GM19452 (cell line): ENCODE measurements around the gene PRADC1.
A peak's percentile ranks its signal among the peaks of the same experiment; 100 is the strongest.

ENCODE experiments used
- ATAC-seq: cut with Tn5 transposase; IDR thresholded peaks from one replicate; pipeline ENCODE4 v1.9.1; 2021; ENCODE audit not compliant: unreplicated experiment

Gene PRADC1

DNA sequence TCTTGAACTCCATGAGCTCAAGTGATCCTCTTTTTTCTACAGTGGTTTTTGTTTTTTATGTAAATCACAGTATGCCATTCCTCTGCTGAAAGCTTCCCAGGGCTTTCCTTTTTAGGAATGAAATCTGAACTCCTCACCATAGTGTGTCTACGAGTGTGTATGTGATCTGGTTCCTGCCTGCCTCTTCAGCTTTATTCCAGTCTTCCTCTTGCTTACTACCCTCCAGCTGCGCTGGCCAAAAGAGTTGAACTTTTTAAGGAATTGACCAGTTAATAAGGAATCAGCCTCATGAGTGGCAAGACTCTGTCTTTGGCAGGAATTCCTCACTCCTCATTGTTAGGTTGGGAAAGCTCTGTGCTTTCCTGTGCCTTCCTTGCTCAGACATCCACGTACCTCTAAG lies 5.1 kb upstream of the PRADC1 start:
- no peak for ATAC-seq

DNA sequence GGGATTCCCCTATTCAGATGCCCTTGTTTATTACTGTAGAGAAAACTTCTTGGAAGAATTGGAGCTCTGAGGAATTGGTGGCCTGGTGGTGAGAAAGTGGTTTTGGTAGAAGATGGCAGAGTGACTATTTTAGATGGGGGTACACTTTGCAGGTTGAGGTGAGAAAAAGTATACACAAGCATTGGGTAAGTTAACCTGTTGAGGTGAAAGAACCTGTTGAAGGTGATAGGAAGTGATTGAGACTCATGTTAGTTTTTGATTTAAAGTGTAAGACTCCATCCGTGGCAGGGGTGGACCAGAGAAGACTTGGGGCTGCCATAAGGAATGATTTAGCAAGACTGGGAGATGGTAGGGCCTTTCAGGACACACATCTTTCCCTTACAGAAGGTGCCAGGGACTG lies 4.1 kb upstream of the PRADC1 start:
- ATAC-seq, result no peak

DNA sequence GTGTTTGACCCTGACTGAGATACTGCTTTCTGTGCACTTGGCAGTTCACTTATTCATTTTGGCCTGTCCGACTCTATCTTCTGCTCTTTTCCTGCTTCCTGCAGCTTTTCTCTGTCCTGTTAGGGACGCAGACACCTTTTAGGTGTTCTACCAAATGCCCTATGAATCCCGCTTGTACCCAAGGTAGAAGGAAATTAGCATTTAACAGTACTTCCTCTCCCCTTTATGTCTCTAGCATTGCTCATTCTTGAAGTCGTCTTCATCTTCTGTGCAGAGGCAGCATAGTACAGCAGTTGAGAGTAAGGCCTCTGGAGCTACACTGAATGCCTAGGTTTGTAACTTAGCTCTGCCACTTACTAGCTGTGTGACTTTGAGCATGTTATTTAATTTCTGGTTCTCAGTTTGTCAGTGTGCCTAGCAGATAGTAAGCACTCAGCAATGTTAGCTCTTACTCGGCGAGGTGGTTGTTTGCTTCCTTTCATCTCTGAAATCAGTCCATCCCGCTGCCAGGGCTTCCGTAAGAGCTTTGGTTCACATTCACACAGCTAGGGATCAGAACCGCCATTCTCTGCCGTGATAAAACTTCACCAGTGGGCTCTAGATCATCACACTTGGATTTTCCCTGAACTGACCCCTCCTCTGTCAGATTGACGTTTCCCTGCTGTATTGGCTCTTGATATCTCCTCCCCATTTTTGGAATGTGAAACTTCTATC lies 2.4 kb upstream of the PRADC1 start:
- no peak for ATAC-seq

- peak; percentile 55 for ATAC-seq
Measured at GRCh38 chr2:73233932-73234832, 1.1 kb upstream of the PRADC1 start, which contains the start of gene CCT7. Gene CCT7 (plus strand): TSS chr2:73234308. CDS start chr2:73234379, 71 bp downstream.

GRCh38 chr2:73232403-73233153 lies 461 bp downstream of the PRADC1 start:
- peak; percentile 5 for ATAC-seq

DNA sequence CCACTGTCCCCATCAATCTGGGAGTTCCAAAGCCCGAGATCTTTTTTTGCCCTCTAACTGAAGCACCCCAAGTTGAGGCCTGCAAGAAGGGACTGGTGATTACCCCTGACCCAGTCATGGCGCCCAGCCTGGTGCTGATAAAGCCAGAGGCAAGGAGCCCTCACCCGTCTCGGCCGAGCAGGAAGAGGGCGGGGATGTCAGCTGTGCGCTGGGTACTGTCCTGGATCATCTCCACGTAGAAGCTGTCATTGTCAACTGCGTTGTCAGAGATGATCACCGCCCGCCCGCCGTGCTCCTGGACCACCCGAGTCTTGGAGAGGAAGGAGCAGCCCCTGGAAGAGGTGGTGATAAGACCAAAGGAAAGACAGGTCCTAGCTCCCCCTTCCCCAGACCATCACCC lies 4.4 kb downstream of the PRADC1 start:
- no peak for ATAC-seq

DNA sequence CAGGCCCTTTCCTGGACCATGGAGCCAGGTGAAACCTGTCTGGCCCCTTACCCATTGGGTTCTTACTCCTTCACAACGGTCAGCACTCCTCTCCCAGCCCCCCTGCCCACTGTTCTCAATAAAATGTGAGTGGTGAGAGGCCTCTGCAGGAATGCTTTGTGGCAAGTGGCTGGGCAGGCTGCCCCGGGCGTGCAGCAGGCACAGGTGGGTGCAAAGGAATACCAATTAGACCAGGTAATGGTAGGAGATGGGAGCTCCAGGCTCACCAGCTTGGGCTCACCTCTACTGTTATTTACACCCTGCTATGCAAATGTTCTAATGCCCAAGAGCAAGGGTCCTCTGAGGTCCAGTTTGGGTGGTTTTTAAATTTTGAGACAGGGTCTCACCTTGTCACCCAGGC lies 6.0 kb downstream of the PRADC1 start:
- no peak for ATAC-seq

GRCh38 chr2:73225513-73226360 lies 7.3 kb downstream of the PRADC1 start:
- no peak for ATAC-seq

DNA sequence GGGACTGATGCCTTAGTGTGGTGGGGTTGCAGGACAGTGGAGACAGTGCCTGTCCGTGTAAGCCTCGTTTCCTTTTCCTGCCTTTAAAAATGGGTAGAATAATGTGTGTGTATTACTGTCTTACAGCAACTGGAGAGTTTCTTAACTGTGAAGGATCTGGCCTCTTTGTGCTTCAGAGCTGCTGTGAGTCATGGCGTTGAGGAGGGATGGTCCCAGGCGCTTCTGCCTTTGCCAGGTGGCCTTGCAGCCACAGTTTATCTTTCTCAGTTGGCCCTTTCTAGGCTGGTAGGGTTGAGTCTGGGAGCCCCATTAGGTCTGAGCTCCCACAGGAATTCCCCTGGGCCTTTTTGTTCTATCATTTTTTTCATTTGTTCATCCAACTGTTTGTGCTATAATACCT lies 9.2 kb downstream of the PRADC1 start:
- ATAC-seq, result no peak

- ATAC-seq, result no peak
Measured at GRCh38 chr2:73218298-73218697, 14.7 kb downstream of the PRADC1 start.

DNA sequence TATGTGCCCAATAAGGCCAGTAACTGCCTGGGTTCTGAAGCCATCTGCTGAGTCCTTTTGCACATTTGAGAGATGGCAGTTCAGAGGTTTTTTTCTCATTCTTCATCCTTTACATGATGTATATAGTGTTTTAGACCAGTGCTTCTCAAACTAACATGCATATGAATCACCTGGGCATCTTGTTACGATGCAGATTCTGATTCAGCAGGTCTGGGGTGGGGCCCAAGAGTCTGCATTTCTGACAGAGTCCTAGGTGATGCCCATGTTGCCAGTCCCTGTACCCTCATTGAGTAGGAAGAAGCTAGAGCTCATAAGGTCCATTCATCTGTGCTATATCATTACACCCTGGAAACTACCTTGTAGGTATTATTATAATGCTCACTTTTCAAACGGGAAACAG lies 15.2 kb downstream of the PRADC1 start:
- no peak for ATAC-seq

DNA sequence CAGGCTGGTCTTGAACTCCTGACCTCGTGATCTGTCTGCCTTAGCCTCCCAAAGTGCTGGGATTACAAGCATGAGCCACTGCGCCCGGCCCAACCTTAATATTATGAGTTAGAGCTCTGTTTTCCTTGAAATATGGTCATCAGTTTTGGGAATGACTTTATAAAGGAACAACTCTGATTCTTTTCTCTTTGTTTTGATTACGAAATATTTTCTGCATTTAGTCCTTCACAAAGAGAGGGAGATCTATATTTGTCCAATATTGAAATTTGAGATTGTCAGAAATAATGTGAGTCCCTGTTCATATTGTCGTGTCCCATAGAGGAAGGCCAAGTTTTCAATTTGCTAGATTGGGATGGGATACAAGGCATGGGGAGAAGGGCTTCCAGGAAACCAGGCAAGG lies 15.9 kb downstream of the PRADC1 start:
- ATAC-seq, result no peak

GRCh38 chr2:73215254-73215653 lies 17.8 kb downstream of the PRADC1 start:
- ATAC-seq, result no peak

GRCh38 chr2:73214120-73215035 lies 18.7 kb downstream of the PRADC1 start, which contains the start of gene SMYD5:
Gene SMYD5 (plus strand): TSS chr2:73214245. CDS start chr2:73214267, 22 bp downstream.
- peak; percentile 93 for ATAC-seq

DNA sequence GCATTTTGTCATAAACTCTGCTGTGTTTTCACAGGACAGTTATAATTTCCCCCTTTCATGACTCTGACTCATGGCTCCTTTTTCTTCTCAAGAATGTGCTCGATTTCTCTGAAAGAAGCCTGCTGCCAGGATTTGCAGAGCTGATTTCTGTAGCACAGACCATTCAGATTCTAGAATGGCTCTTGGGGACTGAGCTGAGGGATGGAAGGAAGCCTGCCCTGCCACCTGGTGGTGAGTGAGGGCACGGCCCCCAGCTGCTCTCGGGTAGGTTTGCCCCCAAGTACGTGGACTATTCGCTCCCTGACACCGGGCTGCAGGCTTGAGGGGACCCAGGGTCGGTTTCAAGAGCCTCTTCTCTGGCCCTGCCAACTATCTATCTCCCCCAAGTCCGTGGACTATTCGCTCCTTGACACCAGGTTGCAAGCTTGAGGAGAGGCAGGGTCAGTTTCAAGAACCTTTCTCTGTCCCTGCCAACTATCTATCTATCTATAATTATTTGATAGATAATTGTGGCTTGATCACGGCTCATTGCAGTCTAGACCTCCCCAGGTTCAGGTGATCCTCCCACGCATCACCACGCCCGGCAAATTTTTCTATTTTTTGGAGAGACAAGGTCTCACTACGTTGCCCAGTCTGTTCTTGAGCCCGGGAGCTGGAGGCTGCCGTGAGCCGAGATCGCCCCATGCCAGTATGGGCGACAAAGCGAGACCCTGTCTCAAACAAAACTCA lies 20.4 kb downstream of the PRADC1 start:
- ATAC-seq, result peak; percentile 60

- no peak for ATAC-seq
Measured at GRCh38 chr2:73212098-73212447, 21.0 kb downstream of the PRADC1 start.

DNA sequence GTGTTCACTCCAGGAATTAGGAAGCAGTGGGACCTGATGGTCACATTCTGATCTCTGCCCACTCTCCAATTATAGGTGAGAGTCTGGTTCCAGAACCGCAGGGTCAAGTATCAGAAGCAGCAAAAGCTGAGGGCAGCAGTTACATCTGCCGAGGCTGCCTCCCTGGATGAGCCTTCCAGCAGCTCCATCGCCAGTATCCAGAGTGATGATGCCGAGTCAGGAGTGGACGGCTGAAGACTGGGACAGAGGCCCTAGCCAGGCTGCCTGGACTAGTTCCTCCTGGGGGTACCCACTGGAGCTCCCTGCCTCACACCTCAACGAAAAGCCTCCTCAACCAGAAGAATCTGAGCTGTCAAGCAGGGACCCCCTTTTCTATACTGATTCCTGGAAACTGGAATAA lies 22.3 kb downstream of the PRADC1 start:
- ATAC-seq, result no peak

GRCh38 chr2:73210019-73210418 lies 23.0 kb downstream of the PRADC1 start:
- no peak for ATAC-seq

DNA sequence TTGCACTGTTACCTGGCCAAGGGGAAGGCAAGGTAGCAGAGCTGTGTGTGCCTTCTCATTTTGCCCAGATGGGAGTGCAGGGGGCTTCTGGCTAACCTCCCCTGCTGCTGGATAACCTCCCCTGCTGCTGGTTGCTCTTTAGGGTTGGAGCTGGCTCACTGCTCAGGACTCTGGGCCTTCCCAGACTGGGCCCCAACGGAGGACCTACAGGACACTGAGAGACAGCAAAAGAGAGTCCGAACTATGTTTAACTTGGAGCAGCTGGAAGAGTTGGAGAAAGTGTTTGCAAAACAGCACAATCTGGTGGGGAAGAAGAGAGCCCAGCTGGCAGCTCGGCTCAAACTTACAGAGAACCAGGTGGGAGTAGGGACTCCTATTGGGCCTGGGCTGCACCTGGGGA lies 24.8 kb downstream of the PRADC1 start:
- no peak for ATAC-seq
